SK-N-SH treated with all-trans-retinoic acid at 6 μM for 48 hours (cell line): ENCODE measurements around the gene DNLZ.

ENCODE experiments used
- OSR1 ChIP-seq: fragments of 250-450 bp; sonication (Bioruptor Pico); IDR thresholded peaks from 2 replicates; pipeline ENCODE4 v1.8.0; 2022; ENCODE audit warnings: moderate library complexity, mild to moderate bottlenecking, inconsistent platforms
- PPARA ChIP-seq: fragments of 250-450 bp; sonication (Bioruptor Pico); IDR thresholded peaks from 2 replicates; pipeline ENCODE4 v1.5.0; 2020; ENCODE audit warnings: mild to moderate bottlenecking, borderline replicate concordance
- ZNF70 ChIP-seq: fragments of 450-650 bp; formaldehyde crosslinking; IDR thresholded peaks from 2 replicates; pipeline ENCODE4 v1.5.0; 2020; ENCODE audit warnings: mild to moderate bottlenecking, moderate library complexity
- TF ChIP-seq, protein P1 (sequence below): fragments of 250-450 bp; sonication (Bioruptor Pico); IDR thresholded peaks from 2 replicates; pipeline ENCODE4 v1.8.0; 2020; ENCODE audit warnings: mild to moderate bottlenecking, moderate library complexity, borderline replicate concordance
- TF ChIP-seq, protein P2 (sequence below): fragments of 250-450 bp; sonication (Bioruptor Pico); IDR thresholded peaks from 2 replicates; pipeline ENCODE4 v1.5.1; 2021; ENCODE audit warnings: mild to moderate bottlenecking, moderate library complexity

DNA sequence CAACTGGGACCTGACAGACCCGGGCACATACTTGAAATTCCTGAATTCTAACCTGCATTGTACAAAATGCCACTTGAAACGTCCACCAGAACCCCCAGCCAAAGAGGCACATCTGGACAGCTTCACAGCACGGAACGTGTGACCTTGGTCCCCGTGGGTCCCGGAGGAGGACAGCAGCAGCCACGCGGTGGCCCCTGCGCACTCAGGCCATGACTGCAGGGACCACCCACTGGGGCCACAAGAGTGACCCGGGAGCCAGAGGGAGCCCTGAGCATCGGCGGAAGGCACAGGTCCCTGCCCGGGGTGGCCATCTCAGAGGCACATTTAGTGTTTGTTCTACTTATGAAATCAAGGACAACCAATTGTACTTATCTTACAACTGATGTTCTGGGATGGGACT lies 38.5 kb upstream of the DNLZ start:
- TF ChIP-seq, protein P1, sequence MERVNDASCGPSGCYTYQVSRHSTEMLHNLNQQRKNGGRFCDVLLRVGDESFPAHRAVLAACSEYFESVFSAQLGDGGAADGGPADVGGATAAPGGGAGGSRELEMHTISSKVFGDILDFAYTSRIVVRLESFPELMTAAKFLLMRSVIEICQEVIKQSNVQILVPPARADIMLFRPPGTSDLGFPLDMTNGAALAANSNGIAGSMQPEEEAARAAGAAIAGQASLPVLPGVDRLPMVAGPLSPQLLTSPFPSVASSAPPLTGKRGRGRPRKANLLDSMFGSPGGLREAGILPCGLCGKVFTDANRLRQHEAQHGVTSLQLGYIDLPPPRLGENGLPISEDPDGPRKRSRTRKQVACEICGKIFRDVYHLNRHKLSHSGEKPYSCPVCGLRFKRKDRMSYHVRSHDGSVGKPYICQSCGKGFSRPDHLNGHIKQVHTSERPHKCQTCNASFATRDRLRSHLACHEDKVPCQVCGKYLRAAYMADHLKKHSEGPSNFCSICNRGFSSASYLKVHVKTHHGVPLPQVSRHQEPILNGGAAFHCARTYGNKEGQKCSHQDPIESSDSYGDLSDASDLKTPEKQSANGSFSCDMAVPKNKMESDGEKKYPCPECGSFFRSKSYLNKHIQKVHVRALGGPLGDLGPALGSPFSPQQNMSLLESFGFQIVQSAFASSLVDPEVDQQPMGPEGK (CRISPR knock-in tag) = no peak
- TF ChIP-seq PPARA (CRISPR knock-in tag) (no peak), ZNF70 (CRISPR knock-in tag) (no peak), OSR1 (CRISPR knock-in tag) (no peak)
- TF ChIP-seq, protein P2, sequence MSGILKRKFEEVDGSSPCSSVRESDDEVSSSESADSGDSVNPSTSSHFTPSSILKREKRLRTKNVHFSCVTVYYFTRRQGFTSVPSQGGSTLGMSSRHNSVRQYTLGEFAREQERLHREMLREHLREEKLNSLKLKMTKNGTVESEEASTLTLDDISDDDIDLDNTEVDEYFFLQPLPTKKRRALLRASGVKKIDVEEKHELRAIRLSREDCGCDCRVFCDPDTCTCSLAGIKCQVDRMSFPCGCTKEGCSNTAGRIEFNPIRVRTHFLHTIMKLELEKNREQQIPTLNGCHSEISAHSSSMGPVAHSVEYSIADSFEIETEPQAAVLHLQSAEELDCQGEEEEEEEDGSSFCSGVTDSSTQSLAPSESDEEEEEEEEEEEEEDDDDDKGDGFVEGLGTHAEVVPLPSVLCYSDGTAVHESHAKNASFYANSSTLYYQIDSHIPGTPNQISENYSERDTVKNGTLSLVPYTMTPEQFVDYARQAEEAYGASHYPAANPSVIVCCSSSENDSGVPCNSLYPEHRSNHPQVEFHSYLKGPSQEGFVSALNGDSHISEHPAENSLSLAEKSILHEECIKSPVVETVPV (CRISPR knock-in tag) = no peak
